ENCODE results near the gene MLST8.
A peak's percentile ranks its signal among the peaks of the same experiment; 100 is the strongest.

MLST8 gene

GRCh38 chr16:2205104-2205966, at the start of gene MLST8:
Gene MLST8, plus strand, starts transcription at chr16:2205454. Its CDS starts 632 bp downstream, at chr16:2206086.
- DNase-seq: peak; percentile 88

- peak; percentile 41 for DNase-seq
These were observed 49.0 kb upstream of the MLST8 start for GRCh38 chr16:2155977-2156848.

- no peak for DNase-seq
These were observed 48.4 kb upstream of the MLST8 start for GRCh38 chr16:2156849-2157224.

GRCh38 chr16:2157480-2158261, 47.6 kb upstream of the MLST8 start:
- DNase-seq: no peak

GRCh38 chr16:2158262-2158638, 47.0 kb upstream of the MLST8 start:
- DNase-seq: no peak

- DNase-seq: no peak
These were observed 45.9 kb upstream of the MLST8 start for GRCh38 chr16:2159175-2159838.

- DNase-seq: no peak
These were observed 44.2 kb upstream of the MLST8 start for GRCh38 chr16:2160915-2161551.

GRCh38 chr16:2161911-2162310, 43.3 kb upstream of the MLST8 start:
- DNase-seq: no peak

- DNase-seq: no peak
These were observed 42.6 kb upstream of the MLST8 start for GRCh38 chr16:2162676-2163118.

- DNase-seq: no peak
These were observed 41.9 kb upstream of the MLST8 start for GRCh38 chr16:2163211-2163881.

GRCh38 chr16:2165861-2166260, 39.4 kb upstream of the MLST8 start:
- DNase-seq: no peak

- no peak for DNase-seq
These were observed 38.8 kb upstream of the MLST8 start for GRCh38 chr16:2166263-2167067.

- DNase-seq: no peak
These were observed 38.1 kb upstream of the MLST8 start for GRCh38 chr16:2167068-2167638.

- no peak for DNase-seq
These were observed 35.2 kb upstream of the MLST8 start for GRCh38 chr16:2170080-2170479.

GRCh38 chr16:2170587-2171435, 34.4 kb upstream of the MLST8 start:
- no peak for DNase-seq

GRCh38 chr16:2171601-2172178, 33.6 kb upstream of the MLST8 start:
- no peak for DNase-seq

GRCh38 chr16:2172688-2173335, 32.4 kb upstream of the MLST8 start:
- no peak for DNase-seq

- DNase-seq: no peak
These were observed 31.9 kb upstream of the MLST8 start for GRCh38 chr16:2173366-2173765.
